Activated CD8-positive, alpha-beta memory T cell treated with anti-CD3 and anti-CD28 coated beads, Interleukin-2, amount 50 U/mL, for 4 hours (primary cell): ENCODE data around the gene GARIN3.

Experiments
- DNase-seq: peaks from one replicate; pipeline ENCODE4 v3.0.0-alpha.2; 2020

The GARIN3 gene

GRCh38 chr5:157184117-157184670 lies 18.1 kb upstream of the GARIN3 start:
- DNase-seq: no peak

GRCh38 chr5:157182143-157182757 lies 16.2 kb upstream of the GARIN3 start:
- no peak for DNase-seq

DNA sequence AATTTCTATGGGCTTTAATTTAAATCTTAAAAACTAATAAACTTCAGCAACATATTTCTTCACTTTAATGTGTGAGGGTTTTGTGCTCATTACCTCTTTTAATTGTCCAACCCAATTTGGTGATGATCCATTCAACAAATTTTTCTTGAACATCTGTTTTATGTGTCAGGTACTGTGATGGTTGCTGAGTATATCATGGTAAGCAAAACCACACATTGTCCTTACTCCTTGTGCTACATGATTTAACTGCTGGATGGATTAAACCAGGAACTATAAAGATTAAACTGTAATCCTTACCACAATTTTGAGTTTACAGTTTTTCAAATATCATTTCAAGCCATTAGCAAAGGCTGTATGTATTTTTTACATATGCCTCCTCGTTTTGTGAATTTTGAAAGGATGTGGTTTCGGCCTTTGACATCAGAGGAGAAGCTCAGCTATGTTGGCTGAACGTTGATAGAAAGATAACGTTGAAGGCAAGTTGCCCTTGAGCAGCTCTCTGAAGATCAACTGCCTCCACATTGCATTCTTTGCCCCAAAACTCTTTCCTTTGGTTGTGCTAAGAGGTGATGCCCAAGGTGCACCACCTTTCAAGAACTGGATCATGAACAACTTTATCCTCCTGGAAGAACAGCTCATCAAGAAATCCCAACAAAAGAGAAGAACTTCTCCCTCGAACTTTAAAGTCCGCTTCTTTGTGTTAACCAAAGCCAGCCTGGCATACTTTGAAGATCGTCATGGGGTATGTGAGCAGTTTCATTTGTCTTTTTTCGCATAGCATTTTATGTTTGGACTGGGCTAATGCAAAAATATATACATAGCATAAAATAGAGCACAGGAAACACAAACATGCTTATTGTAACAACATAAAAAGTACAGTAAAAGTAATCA lies 14.6 kb upstream of the GARIN3 start, which contains the start of gene ITK:
TSS of gene ITK (plus strand) at position 467 of the 891 bp plus-strand sequence. CDS start at position 605, 138 bp downstream.
- no peak for DNase-seq

- no peak for DNase-seq
These were observed 12.9 kb upstream of the GARIN3 start for GRCh38 chr5:157178966-157179365.

- DNase-seq: no peak
These were observed 11.9 kb upstream of the GARIN3 start for GRCh38 chr5:157177953-157178352.

DNA sequence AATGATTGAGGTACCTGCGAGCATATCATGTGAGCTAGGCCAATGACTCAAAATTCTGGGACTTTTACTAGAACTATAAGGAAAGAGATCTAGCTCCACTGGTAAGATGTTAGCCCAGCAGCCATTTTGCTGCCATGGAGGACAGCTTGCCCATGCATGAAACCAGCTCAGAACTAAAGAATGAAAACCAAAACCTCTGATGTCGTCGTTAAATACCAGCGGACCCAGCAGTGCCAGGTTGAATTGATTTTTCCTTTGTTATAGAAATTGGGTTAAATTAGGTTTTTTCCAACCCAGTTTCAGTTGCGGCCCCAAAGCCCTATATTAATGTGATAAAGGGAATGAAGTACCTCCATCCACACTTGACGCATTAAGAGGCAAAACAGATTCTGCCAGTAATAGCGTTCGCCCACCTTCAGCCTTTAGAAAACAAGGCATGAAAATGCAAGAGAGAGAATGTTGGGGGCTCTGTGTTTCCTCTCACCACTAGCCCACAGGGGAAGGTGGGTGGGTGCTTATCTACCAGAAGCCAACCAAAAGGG lies 9.1 kb upstream of the GARIN3 start:
- DNase-seq: no peak

DNA sequence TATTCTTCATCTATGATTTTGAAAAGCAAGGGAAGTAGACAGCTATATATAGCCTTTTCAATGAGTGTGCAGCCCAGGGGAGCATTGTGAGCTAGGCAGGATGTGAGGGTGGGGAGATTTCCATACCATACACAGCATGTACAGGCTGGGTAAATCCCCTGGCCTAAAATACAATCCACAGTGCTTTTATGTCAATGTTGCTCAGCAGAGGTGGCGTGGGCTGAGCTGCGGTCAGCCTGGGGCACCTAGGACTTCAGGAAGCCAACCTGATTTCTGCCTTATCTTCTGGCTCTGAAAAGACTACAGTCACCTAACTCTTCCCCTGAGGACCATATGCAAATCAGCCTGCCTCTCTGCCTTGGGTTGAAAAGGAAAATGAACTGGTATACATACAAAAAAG lies 6.3 kb upstream of the GARIN3 start:
- peak; percentile 85 for DNase-seq

DNA sequence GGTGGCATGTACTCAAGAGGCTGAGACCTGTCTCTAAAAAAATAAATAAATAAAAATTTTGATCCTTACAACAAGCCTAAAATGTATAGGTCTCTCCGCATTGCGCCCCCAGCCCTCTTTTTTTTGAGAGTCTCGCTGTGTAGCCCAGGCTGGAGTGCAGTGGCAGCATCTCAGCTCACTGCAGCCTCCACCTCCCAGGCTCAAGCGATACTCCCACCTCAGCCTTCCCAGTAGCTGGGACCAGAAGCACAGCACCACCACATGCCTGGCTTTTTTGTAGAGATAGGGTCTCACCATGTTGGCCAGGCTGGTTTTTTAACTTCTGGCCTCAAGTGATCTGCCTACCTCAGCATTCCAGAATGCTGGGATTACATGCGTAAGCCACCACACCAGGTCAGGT lies 2.2 kb upstream of the GARIN3 start:
- DNase-seq: no peak

- no peak for DNase-seq
These were observed 1.2 kb upstream of the GARIN3 start for GRCh38 chr5:157167214-157167621.

DNA sequence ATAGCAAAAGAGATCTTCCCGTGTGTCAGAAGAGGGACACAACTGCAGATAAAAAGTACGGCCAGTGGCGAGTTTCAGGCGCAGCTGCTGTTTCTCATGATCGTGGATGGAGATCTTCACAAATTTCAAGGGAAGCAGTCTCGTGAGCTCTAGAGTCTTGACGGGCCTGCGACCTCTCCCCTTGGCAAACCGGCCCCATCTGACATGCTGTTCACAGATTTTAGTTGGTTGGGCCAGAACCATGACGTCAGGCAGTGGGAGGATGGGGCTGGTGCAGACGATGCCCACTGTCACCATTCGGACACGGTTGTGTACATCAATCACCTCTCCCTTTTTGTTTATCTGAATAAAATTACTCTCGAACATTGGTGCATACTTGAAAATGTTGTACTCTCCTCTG lies 396 bp downstream of the GARIN3 start:
- DNase-seq: no peak

DNA sequence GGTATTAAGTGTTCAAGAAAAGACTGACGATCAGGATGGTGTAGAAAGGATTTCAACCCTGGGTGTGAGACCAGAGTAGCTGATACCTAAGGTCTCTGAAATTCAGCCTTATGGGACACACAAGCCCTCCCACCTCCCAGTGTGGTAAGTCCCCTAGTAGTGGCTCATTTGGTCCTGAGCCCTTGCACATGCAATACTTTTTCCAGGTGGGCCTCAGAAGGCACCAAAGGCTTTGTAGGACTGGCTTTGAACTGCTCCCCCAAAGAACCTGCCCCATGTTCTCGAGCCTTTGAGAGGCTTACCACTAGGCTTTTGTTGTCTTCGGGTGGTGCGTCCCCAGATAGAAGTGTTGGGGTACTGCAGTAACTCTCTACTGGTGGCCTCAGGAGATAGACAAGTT lies 803 bp downstream of the GARIN3 start:
- DNase-seq: no peak

- no peak for DNase-seq
These were observed 1.5 kb downstream of the GARIN3 start for GRCh38 chr5:157164521-157164920.

DNA sequence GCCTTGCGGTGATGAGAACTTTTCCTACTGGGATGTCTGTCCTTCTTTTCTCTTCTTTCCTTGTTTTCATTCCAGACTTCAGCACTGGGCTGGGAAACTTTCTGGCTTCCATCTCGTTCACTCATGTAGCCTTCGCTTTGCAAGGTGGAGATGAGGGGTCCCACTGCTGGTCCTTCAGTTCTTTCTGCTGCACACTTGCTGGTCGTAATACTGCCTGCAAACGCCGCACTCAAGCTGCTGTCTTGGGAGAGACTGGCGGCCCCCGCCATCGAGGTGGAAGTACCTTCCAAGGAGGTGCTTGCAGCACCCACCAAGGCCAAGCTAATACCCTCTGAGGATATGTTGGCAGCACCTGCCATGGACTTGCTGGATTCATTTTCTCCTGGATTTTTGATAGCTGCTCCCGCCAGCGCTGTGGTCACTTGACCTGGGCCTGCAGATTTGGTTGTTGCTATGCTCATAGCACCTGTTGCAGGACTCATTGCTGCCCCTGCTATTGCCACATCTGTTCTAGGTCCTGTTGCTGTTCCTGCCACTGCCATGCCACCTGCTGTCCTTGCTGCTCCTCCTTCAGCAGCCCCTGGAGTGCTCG lies 3.0 kb downstream of the GARIN3 start:
- no peak for DNase-seq

DNA sequence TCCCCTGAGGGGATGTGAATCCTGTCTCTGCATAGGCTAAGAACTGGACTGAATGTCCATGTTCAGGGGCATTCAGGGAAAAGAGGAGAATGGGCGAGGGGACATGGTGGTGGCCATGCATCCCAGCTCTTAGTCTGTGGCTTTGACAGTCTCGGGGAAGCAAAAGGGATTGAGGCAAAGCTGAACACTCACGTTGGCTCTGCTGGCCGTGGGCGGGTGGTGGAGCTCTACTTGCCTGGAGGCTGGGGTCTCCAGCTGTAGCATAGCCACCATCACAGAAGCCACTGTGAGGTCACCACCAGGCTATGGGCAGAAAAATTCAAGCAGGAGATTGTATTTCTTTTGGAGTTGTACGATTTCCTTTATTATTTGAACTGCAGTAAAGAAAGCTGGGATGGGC lies 4.1 kb downstream of the GARIN3 start:
- no peak for DNase-seq

DNA sequence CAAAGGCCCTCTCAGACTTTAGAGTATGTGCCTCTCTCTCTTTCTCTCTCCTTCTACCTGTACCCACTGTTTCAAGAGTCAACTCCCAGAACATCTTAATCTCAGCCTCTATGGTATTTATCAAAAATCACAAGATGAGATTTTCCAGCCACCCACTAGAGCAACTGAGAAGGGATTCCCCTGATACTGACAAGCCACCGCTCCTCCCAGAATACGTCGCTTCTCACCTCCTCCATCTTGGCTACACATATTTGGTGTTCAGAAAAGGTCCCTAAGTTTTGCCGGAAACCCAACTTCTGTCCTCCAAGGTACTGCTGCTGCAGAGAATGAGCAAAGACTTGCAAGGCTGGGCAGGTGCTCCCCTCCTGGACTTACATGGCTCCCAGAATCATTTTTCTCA lies 6.1 kb downstream of the GARIN3 start:
- no peak for DNase-seq

DNA sequence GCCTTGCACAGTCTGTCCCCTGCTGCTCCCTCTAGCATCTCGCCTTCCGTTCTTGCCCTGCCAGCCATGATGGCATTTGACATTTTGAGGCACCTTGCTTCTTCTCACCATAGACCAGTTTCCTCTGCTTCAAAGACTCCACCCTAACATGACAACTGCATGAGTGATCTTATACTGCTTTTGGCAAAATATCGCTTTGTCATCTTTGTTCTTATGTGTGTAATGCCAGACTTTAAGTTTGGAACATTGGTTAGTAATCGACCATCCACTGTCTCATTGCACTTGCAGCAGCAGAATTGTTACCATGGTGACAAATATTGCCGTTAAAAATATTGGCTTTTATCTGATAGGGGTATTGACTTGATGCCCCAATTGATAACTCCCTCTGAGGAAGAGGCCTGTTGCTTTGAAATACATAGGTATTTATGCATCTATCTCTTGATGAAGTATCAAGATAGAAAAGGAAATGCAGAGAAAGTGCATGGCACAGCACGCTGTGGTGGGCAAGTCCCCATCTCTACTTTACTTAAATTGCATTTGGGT lies 6.8 kb downstream of the GARIN3 start:
- peak; percentile 36 for DNase-seq

- no peak for DNase-seq
These were observed 8.7 kb downstream of the GARIN3 start for GRCh38 chr5:157157293-157157891.

- no peak for DNase-seq
These were observed 10.8 kb downstream of the GARIN3 start for GRCh38 chr5:157155297-157155696.

DNA sequence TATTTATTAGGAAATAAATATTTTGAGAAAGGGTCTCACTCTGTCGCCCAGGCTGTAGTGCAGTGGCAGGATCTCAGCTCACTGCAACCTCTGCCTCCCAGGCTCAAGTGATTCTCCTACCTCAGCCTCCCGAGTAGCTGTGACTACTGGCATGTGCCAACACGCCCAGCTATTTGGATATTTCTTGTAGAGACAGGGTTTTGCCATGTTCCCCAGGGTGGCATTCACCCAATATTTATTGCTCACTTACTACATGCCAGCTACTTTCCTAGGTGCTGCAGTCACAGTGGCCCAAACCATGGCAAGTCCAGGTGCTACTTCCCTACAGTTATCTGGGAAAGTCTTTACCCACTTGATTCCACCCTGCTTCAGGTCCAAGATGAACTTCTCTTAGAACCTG lies 15.1 kb downstream of the GARIN3 start:
- no peak for DNase-seq

DNA sequence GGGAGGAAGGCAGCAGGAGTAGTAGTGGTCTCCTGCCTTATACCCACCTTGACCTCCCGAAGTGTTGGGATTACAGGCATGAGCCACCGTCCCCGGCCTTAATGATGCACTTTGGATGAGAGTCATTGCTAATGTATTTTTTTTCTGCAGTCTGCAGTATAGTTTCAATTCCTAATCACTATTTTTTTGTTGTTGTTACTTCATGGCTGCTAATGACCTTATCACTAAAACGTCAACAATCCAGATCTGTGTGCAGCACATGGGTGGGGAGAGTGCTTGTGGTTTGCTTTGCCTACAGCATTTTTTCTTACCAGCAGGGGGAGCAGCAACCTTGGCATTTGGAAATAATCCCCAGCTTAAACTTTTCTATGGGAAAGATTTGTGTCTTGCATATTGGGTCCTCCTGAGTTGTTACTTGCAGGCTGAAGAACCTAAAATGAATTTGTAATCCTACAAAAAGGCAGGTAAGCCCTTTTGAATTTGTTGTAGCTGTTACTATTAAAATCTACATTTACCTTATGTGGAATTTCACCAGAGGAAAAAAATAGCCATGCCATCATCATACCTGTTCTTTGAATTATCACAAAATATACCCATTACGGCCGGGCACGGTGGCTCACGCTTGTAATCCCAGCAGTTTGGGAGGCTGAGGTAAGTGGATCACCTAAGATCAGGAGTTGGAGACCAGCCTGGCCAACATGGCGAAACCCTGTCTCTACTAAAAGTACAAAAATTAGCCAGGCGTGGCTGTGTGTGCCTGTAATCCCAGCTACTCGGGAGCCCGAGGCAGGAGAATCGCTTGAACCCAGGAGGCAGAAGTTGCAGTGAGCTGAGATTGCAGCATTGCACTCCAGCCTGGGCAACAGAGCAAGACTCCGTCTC lies 17.1 kb downstream of the GARIN3 start:
- DNase-seq: peak; percentile 81

- DNase-seq: peak; percentile 28
These were observed 22.7 kb downstream of the GARIN3 start for GRCh38 chr5:157143127-157143971.
